ENCODE data around the gene PLEKHG5.

The PLEKHG5 gene

DNA sequence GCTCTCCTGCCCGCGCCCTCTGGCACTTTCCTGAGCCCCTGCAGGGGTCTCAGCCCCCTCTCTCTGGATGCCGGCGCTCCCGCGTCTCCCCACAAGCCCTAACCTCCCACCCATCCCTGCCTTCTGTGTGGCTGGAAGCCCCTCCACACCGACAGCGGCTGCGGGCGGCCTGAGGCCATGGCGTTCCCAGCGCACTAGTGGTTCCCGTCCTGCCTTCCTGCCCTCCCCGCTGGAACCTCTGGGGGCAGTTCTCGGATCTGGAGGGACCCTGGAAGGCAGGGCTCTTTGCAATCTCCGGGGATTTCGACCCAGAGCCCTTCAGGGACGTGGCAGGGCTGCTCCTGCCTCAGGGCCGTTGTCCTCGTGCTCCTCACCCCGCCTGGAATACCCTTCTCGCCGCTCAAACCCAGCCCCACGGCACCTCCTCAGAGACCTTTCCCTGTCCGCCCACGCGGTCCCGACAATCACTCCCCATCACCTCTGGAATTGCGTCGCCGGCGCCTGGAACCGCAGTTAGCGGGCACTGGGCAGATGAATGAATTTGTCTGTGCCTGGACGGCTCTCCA lies 67.4 kb downstream of the PLEKHG5 start:
- Histone ChIP-seq H3K27ac (ENCODE audit: low read length) (no peak overlapping the region), H3K9me3 (ENCODE audit: insufficient read depth, low read depth, low read length) (no peaks in the 10 kb centered on the region), H3K4me3 (ENCODE audit: low read length) (peak overlapping the region; percentile 24; the same call in 1 of the 2 replicates), H3K9ac (ENCODE audit: low read depth, low read length) (no peak overlapping the region), H3K36me3 (ENCODE audit: insufficient read depth, low read depth, low read length) (no peaks in the 10 kb centered on the region), H3K27me3 (ENCODE audit: insufficient read depth, low read length) (peaks cover 90% of the 10 kb centered on the region), H3K4me1 (ENCODE audit: insufficient read depth, low read length) (no peaks in the 10 kb centered on the region)

DNA sequence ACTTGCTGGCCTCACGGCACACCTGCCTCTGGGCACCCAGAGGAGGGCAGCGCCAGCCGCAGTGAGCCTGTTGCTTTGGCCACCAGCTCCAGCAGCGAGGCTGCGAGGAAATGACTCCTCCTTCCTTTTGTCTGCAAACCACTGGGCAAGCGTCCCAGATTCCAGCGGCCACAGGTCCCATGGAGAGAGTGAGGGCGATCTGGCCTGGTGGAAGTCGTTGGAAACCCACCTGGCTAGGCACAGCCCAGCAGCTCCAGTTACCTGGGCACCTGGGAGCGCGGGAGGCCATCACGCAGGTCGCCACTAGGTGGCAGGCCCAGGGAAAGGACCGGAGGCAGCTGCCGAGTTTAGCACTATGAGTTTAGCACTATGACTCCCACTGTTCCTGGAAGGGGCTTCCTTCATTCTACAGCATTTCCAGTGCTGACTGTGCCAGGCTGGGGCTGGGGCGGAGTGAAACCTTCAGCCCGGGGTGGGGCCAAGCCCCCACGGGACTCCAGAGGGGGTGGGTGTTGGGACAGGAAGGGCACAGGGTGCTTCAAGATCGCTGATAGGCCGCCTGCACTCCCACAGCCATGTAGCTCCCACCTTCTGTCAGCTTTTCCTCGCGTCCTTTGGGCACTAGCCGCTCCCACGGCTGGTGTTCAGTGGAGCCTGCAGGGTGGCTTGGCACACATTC lies 68.0 kb downstream of the PLEKHG5 start:
- peaks cover 96% of the 10 kb centered on the region for H3K27me3 ChIP-seq (ENCODE audit: insufficient read depth, low read length)
- H3K4me1 ChIP-seq (ENCODE audit: insufficient read depth, low read length): no peaks in the 10 kb centered on the region
- H3K9ac ChIP-seq (ENCODE audit: low read depth, low read length): no peak overlapping the region
- no peak overlapping the region for H3K27ac ChIP-seq (ENCODE audit: low read length)
- H3K36me3 ChIP-seq (ENCODE audit: insufficient read depth, low read depth, low read length): no peaks in the 10 kb centered on the region
- H3K9me3 ChIP-seq (ENCODE audit: insufficient read depth, low read depth, low read length): no peaks in the 10 kb centered on the region
- peak overlapping the region; percentile 24; the same call in 1 of the 2 replicates for H3K4me3 ChIP-seq (ENCODE audit: low read length)

DNA sequence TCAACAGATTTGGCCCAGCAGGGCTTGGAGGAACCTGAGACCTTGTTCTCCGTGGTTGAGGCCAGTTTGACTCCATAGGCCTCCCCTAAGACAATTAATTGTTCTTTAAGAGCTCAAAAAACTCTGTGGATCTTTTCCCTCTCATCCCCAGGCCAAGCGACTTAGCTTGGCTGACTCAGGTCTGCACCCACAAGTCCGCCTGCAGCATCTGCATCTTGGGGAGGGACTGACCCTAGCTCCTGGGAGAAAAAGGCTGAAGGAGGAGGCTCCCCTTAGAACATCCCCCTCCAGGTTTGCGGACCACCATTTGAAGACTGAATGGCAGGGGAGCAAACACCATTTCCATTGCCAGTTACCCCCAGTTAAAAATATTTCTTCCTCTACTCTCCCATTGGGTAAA lies 70.2 kb downstream of the PLEKHG5 start:
- no peak overlapping the region for H3K27ac ChIP-seq (ENCODE audit: low read length)
- no peaks in the 10 kb centered on the region for H3K9me3 ChIP-seq (ENCODE audit: insufficient read depth, low read depth, low read length)
- H3K36me3 ChIP-seq (ENCODE audit: insufficient read depth, low read depth, low read length): no peaks in the 10 kb centered on the region
- H3K27me3 ChIP-seq (ENCODE audit: insufficient read depth, low read length): peaks cover 100% of the 10 kb centered on the region
- no peaks in the 10 kb centered on the region for H3K4me1 ChIP-seq (ENCODE audit: insufficient read depth, low read length)
- no peak overlapping the region for H3K4me3 ChIP-seq (ENCODE audit: low read length)
- H3K9ac ChIP-seq (ENCODE audit: low read depth, low read length): no peak overlapping the region

DNA sequence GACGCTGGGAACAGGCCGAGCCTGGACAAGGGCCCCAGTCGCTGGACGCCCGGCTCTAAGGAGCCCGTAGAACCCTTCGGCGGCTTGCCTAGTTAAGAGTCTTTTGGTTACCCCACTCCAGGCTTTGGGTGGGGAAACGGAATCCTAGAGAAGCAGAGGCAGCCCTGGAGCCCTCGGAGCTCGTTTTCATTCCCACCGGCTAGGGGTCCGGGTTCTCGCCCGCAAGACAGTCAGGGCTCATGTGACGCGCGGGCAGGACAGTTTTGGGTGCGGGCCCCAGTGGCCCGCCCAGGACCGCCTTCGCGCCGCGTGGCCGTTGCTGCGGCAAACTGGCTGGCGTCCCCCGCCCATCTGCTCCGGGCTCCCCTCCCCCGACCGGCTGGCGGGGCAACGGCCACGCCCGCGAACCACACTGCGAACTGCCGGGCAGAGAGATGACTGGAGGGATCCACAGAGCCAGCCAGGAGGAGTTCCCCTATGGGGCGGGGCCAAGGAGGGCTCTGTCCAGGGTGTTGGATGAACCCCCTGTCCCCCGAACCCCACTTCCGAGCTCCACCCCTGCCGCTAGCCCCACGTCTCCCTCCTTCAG lies 70.9 kb downstream of the PLEKHG5 start:
- no peak overlapping the region for H3K27ac ChIP-seq (ENCODE audit: low read length)
- H3K4me1 ChIP-seq (ENCODE audit: insufficient read depth, low read length): no peaks in the 10 kb centered on the region
- peaks cover 100% of the 10 kb centered on the region for H3K27me3 ChIP-seq (ENCODE audit: insufficient read depth, low read length)
- no peak overlapping the region for H3K9ac ChIP-seq (ENCODE audit: low read depth, low read length)
- no peaks in the 10 kb centered on the region for H3K9me3 ChIP-seq (ENCODE audit: insufficient read depth, low read depth, low read length)
- peak overlapping the region; percentile 43 for H3K4me3 ChIP-seq (ENCODE audit: low read length)
- H3K36me3 ChIP-seq (ENCODE audit: insufficient read depth, low read depth, low read length): no peaks in the 10 kb centered on the region

GRCh38 chr1:6419804-6420453 lies 71.5 kb downstream of the PLEKHG5 start, which contains the start of gene HES2:
Gene HES2 (minus strand): TSS chr1:6419919. CDS start chr1:6419820, 99 bp downstream.
- no peak within 1 kb of the TSS for H3K9ac ChIP-seq (ENCODE audit: low read depth, low read length)
- peak within 1 kb of the TSS; percentile 43 for H3K4me3 ChIP-seq (ENCODE audit: low read length)
- H3K9me3 ChIP-seq (ENCODE audit: insufficient read depth, low read depth, low read length): no peaks in the 10 kb centered on the region
- H3K27ac ChIP-seq (ENCODE audit: low read length): no peak within 1 kb of the TSS
- H3K4me1 ChIP-seq (ENCODE audit: insufficient read depth, low read length): no peaks in the 10 kb centered on the region
- peaks cover 100% of the 10 kb centered on the region for H3K27me3 ChIP-seq (ENCODE audit: insufficient read depth, low read length)
- no peaks in the 10 kb centered on the region for H3K36me3 ChIP-seq (ENCODE audit: insufficient read depth, low read depth, low read length)

DNA sequence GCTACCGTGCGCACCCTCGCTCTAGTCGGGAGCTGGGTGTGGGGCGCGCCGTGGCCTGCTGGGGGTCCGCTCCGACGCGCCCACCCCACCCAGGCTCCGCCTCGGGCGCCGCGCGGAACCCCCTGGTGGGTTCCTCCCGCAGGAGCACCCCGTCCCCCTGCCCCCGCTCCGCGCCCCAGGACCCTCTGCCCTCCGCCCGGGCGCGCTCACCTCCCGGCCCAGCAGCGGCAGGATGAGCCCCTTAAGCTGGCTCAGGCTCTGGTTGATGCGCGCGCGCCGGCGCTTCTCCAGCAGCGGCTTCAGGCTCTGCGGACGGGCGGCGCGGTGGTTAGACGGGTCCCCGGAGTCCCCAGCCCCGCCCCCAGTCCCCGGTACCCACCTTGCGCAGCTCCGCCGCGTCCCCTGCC lies 72.1 kb downstream of the PLEKHG5 start:
- Histone ChIP-seq H3K9ac (ENCODE audit: low read depth, low read length) (no peak overlapping the region), H3K4me3 (ENCODE audit: low read length) (peak overlapping the region; percentile 30; the same call in 1 of the 2 replicates), H3K9me3 (ENCODE audit: insufficient read depth, low read depth, low read length) (no peaks in the 10 kb centered on the region), H3K27me3 (ENCODE audit: insufficient read depth, low read length) (peaks cover 100% of the 10 kb centered on the region), H3K27ac (ENCODE audit: low read length) (no peak overlapping the region), H3K36me3 (ENCODE audit: insufficient read depth, low read depth, low read length) (no peaks in the 10 kb centered on the region), H3K4me1 (ENCODE audit: insufficient read depth, low read length) (peaks cover 4% of the 10 kb centered on the region; the same call in 1 of the 2 replicates)

DNA sequence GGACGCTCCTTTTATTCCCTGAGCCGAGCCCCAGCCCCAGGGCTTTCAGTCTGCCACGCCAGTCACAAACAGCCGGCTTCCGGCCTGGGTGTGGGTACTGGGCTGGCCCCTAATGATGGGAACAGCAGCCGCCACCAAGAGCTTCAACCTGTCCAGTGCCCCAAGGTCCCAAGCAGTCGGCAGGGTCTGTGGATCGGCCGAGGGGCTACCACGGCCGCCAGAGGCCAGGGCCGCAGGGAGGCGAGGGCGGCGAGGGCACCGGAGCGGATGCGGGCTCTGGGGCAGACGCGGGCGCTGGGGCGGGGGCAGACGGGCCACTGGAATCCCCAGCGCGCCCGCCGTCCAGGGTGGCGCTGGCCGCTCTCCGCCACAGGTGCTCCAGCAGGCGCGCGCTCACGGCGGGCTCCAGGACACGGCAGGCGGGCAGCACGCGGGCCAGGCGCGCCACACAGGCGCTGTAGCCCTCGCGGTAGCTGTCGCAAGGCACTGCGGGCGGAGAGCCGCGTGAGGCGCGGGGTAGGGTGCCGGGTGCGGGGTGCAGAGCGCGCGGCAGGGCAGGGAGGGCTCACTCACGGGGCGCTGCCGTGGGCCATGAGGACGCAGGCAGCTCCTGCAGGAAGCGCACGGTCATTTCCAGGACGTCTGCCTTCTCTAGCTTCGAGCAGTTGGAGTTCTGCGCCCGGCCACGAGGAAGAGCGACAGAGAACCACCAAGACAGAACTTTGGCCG lies 72.6 kb downstream of the PLEKHG5 start:
- H3K27me3 ChIP-seq (ENCODE audit: insufficient read depth, low read length): peaks cover 100% of the 10 kb centered on the region
- no peak overlapping the region for H3K9ac ChIP-seq (ENCODE audit: low read depth, low read length)
- peak overlapping the region; percentile 30; the same call in 1 of the 2 replicates for H3K4me3 ChIP-seq (ENCODE audit: low read length)
- no peaks in the 10 kb centered on the region for H3K9me3 ChIP-seq (ENCODE audit: insufficient read depth, low read depth, low read length)
- H3K36me3 ChIP-seq (ENCODE audit: insufficient read depth, low read depth, low read length): no peaks in the 10 kb centered on the region
- H3K27ac ChIP-seq (ENCODE audit: low read length): no peak overlapping the region
- peaks cover 4% of the 10 kb centered on the region; the same call in 1 of the 2 replicates for H3K4me1 ChIP-seq (ENCODE audit: insufficient read depth, low read length)

GRCh38 chr1:6417961-6418667 lies 73.4 kb downstream of the PLEKHG5 start:
- no peak overlapping the region for H3K27ac ChIP-seq (ENCODE audit: low read length)
- H3K4me1 ChIP-seq (ENCODE audit: insufficient read depth, low read length): peaks cover 4% of the 10 kb centered on the region; the same call in 1 of the 2 replicates
- H3K9ac ChIP-seq (ENCODE audit: low read depth, low read length): no peak overlapping the region
- no peaks in the 10 kb centered on the region for H3K36me3 ChIP-seq (ENCODE audit: insufficient read depth, low read depth, low read length)
- no peaks in the 10 kb centered on the region for H3K9me3 ChIP-seq (ENCODE audit: insufficient read depth, low read depth, low read length)
- H3K27me3 ChIP-seq (ENCODE audit: insufficient read depth, low read length): peaks cover 100% of the 10 kb centered on the region
- H3K4me3 ChIP-seq (ENCODE audit: low read length): no peak overlapping the region
